Neutrophil (primary cell): ENCODE results near the gene PLEKHM3.

ENCODE experiments used
- H3K27ac ChIP-seq: fragments of 200-600 bp; sonication (generic); 2 replicates; pipeline ENCODE4 v1.5.1; 2016; ENCODE audit warnings: mild to moderate bottlenecking, moderate library complexity
- H3K27me3 ChIP-seq: fragments of 200-600 bp; sonication (generic); 2 replicates; pipeline ENCODE4 v1.6.0; 2016; ENCODE audit warnings: mild to moderate bottlenecking
- H3K36me3 ChIP-seq: fragments of 200-600 bp; sonication (generic); 2 replicates; pipeline ENCODE4 v1.5.1; 2017
- H3K4me1 ChIP-seq, 2 experiments: fragments of 200-600 bp in 1 of 2; sonication (generic) in 1 of 2; 1 replicate in 1 of 2; 2 replicates in 1 of 2; pipeline versions ENCODE4 v1.5.1 to v1.6.1; 2013 to 2016; ENCODE audit warnings: low read depth in 1 of 2, low read length in 1 of 2, mild to moderate bottlenecking in 1 of 2, moderate library complexity in 1 of 2; ENCODE audit not compliant: control insufficient read depth in 1 of 2, insufficient read depth in 1 of 2
- H3K4me3 ChIP-seq, 2 experiments: fragments of 200-600 bp in 1 of 2; sonication (generic) in 1 of 2; 1 replicate in 1 of 2; 2 replicates in 1 of 2; pipeline ENCODE4 v1.5.1; 2013 to 2016; ENCODE audit warnings: low read depth in 1 of 2, low read length in 1 of 2, mild to moderate bottlenecking in 1 of 2, moderate library complexity in 1 of 2
- H3K9me3 ChIP-seq: fragments of 200-600 bp; sonication (generic); 2 replicates; pipeline ENCODE4 v1.5.1; 2016
- TF ChIP-seq, protein P1 (sequence below): fragments of 200-600 bp; sonication (generic); IDR thresholded peaks from 2 replicates; pipeline ENCODE4 v1.5.1; 2016; ENCODE audit warnings: antibody characterized with exemption

The PLEKHM3 gene

DNA sequence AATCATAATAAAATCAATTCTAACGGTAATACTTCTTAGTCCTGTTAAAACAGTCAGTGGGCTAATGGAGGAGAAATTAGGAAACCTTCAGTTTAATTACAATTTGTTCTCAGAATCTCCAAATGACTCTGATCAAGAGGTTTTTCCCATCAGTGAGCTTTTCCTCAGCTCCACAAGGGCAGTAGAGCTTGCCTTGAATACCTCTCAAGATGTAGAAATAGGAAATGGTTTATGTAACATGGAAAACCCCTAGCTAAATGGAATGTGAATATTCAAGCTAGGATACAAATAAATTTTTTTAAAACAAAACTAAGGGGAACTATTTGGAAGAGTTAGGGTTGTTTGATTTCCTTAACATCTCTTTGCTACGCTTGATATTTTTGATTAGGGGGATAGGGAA lies 87.5 kb downstream of the PLEKHM3 start:
- Histone ChIP-seq H3K4me3 (no peak overlapping the region), H3K36me3 (peaks cover 13% of the 10 kb centered on the region), H3K27me3 (no peaks in the 10 kb centered on the region), H3K27ac (no peak overlapping the region), H3K4me1 (no peaks in the 10 kb centered on the region), H3K9me3 (no peaks in the 10 kb centered on the region)
- TF ChIP-seq, protein P1, sequence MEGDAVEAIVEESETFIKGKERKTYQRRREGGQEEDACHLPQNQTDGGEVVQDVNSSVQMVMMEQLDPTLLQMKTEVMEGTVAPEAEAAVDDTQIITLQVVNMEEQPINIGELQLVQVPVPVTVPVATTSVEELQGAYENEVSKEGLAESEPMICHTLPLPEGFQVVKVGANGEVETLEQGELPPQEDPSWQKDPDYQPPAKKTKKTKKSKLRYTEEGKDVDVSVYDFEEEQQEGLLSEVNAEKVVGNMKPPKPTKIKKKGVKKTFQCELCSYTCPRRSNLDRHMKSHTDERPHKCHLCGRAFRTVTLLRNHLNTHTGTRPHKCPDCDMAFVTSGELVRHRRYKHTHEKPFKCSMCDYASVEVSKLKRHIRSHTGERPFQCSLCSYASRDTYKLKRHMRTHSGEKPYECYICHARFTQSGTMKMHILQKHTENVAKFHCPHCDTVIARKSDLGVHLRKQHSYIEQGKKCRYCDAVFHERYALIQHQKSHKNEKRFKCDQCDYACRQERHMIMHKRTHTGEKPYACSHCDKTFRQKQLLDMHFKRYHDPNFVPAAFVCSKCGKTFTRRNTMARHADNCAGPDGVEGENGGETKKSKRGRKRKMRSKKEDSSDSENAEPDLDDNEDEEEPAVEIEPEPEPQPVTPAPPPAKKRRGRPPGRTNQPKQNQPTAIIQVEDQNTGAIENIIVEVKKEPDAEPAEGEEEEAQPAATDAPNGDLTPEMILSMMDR: no peak

DNA sequence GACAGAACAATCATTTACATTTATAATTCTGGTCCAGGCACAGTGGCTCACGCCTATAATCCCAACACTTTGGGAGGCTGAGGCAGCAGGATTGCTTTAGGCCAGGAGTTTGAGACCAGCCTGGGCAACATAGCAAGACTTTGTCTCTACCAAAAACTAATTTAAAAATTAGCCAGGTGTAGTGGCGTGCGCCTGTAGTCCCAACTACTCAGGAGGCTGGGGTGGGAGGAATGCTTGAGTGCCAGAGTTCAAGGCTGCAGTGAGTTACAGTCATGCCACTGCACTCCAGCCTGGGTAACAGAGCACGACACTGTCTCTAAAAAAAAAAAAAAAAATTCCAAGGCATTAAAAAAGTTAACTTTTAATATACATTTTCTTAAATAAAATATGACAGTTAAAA lies 88.1 kb downstream of the PLEKHM3 start:
- Histone ChIP-seq H3K27ac (no peak overlapping the region), H3K4me1 (no peaks in the 10 kb centered on the region), H3K36me3 (peaks cover 9% of the 10 kb centered on the region), H3K9me3 (no peaks in the 10 kb centered on the region), H3K4me3 (no peak overlapping the region), H3K27me3 (no peaks in the 10 kb centered on the region)
- TF ChIP-seq, protein P1: no peak

DNA sequence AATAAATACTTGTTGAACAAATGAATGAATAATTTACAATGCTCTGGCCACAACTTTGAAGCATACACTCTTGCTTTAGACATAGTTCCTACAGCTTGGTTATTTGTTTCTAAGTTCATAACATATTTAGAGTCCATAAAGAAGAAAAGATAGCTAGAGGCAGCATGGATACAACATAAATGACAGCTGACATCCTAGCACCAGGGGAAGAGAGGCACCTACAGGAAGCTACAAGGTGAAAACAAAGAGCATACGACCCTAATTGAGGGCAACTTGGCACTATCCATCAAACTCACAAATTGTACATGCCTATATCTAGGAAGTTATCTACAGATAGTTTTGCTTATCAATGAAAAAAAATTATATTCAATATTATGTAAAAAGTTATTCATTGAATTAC lies 88.9 kb downstream of the PLEKHM3 start:
- Histone ChIP-seq H3K9me3 (no peaks in the 10 kb centered on the region), H3K4me1 (peaks cover 2 to 3% of the 10 kb centered on the region in 2 experiments), H3K27ac (no peak overlapping the region), H3K4me3 (no peak overlapping the region), H3K27me3 (no peaks in the 10 kb centered on the region), H3K36me3 (peaks cover 9% of the 10 kb centered on the region)
- TF ChIP-seq, protein P1: no peak

DNA sequence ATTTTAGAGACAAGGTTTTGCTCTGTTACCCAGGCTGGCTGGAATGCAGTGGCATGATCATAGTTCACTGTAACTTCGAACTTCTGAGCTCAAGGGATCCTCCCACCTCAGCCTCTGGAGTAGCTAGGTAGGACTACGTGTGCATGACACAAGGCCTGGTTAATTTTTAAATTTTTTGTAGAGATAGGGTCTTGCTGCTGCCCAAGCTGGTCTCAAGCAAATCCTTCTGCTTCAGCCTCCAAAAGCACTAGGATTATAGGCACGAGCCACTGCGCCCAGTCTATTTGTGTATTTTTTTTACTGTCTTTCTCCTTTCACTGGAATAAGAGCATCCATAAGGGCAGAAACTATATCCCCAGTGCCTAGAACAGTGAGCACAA lies 89.3 kb downstream of the PLEKHM3 start:
- Histone ChIP-seq H3K27ac (no peak overlapping the region), H3K9me3 (no peaks in the 10 kb centered on the region), H3K27me3 (no peaks in the 10 kb centered on the region), H3K4me3 (no peak overlapping the region), H3K36me3 (peaks cover 9% of the 10 kb centered on the region), H3K4me1 (peaks cover 6 to 7% of the 10 kb centered on the region in 2 experiments)
- TF ChIP-seq, protein P1: no peak

DNA sequence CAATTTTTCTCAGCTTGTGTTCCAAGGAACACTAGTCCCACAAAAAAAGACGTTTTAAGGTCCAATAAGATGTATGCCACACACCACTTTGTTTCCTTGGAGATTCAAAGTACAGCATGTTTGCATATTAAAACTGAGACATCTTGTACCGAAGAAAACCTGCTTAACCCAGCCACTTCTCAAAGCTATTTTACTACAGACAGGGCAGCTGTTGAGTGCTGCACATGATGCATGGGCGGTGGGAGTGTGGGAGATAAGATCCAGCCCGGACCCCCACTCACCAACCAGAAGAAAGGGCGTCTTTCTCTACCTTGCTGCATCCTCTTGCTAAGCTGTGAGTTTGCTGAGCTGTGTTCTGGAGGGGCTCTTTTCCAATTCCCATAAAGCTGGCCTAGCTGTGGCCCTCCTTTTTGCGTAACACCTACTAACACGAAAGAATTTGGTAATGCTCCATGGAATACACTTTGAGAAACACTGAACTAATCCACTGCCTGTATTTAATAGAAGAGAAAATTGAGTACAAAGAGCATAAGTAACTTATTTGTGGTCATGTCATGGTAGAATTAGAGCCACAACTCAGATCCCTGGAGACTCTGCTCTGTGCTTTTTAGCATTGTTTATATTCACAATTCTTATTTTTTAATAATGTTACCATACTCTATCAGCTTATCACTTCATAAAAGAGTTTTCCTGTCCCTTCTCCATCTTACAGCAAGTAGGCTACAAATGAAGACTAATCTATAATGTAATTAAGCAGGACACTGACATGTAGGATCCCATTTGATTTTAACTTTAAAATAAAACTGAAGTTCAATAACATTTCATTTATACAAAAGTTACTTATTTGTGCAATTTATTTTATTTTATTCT lies 90.0 kb downstream of the PLEKHM3 start:
- TF ChIP-seq, protein P1: no peak
- Histone ChIP-seq H3K9me3 (no peaks in the 10 kb centered on the region), H3K27me3 (no peaks in the 10 kb centered on the region), H3K4me1 (peaks cover 7 to 10% of the 10 kb centered on the region in 2 experiments), H3K27ac (no peak overlapping the region), H3K36me3 (peaks cover 14% of the 10 kb centered on the region), H3K4me3 (no peak overlapping the region)
